HEK293 (cell line): ENCODE results near the gene HEPHL1.

Source experiments
- CTCF ChIA-PET: fragments of 350-600 bp; formaldehyde crosslinking; extraction: SDS; loops from one replicate; lab custom pipeline; 2021; ENCODE audit warnings: antibody characterized with exemption; lab: Yijun Ruan, JAX
- POLR2A ChIA-PET: fragments of 300-600 bp; formaldehyde crosslinking; extraction: SDS; loops from one replicate; lab custom pipeline; 2020; ENCODE audit warnings: antibody characterized with exemption, inconsistent platforms; lab: Yijun Ruan, JAX
- H3K27ac ChIP-seq: fragments of 200-500 bp; sonication (Bioruptor generic); 2 replicates; pipeline ENCODE4 v1.5.1; 2014; ENCODE audit warnings: low read depth, low read length, control low read depth, inconsistent platforms; ENCODE audit errors: extremely low read depth
- H3K36me3 ChIP-seq, 2 experiments: fragments of 200-500 bp in 1 of 2; sonication (Bioruptor generic) in 1 of 2; 1 replicate in 1 of 2; 2 replicates in 1 of 2; pipeline ENCODE4 v1.5.1; 2014 to 2017; ENCODE audit warnings: inconsistent platforms in 2 of 2, low read length in 2 of 2; ENCODE audit not compliant: control insufficient read depth in 2 of 2, insufficient read depth in 1 of 2
- H3K4me1 ChIP-seq: fragments of 200-500 bp; sonication (Bioruptor generic); 2 replicates; pipeline ENCODE4 v1.5.1; 2014; ENCODE audit warnings: mild to moderate bottlenecking, low read length, inconsistent platforms; ENCODE audit not compliant: control insufficient read depth, insufficient read depth
- H3K4me3 ChIP-seq: 2 replicates; pipeline ENCODE4 v1.5.1; 2011; ENCODE audit warnings: low read depth, mild to moderate bottlenecking, control low read depth, low read length, moderate library complexity
- H3K9me3 ChIP-seq: fragments of 200-500 bp; sonication (Bioruptor generic); 2 replicates; pipeline ENCODE4 v1.5.1; 2014; ENCODE audit warnings: low read depth, low read length, inconsistent platforms; ENCODE audit not compliant: control insufficient read depth, insufficient read depth
- SALL2 ChIP-seq: fragments of 450-650 bp; formaldehyde crosslinking; IDR thresholded peaks from 2 replicates; pipeline ENCODE4 v1.5.0; 2017; ENCODE audit warnings: missing biosample characterization, mild to moderate bottlenecking, missing genetic modification characterization, borderline replicate concordance
- ZNF114 ChIP-seq: fragments of 450-650 bp; formaldehyde crosslinking; IDR thresholded peaks from 2 replicates; pipeline ENCODE4 v1.5.0; 2017; ENCODE audit warnings: missing biosample characterization, missing genetic modification characterization
- ZNF155 ChIP-seq: fragments of 450-650 bp; formaldehyde crosslinking; IDR thresholded peaks from 2 replicates; pipeline ENCODE4 v1.5.1; 2016; ENCODE audit warnings: missing biosample characterization, missing genetic modification characterization
- ZNF211 ChIP-seq: fragments of 450-650 bp; formaldehyde crosslinking; IDR thresholded peaks from 2 replicates; pipeline ENCODE4 v1.5.1; 2016; ENCODE audit warnings: low read depth, missing biosample characterization, missing genetic modification characterization
- ZNF266 ChIP-seq: fragments of 450-650 bp; formaldehyde crosslinking; IDR thresholded peaks from 2 replicates; pipeline ENCODE4 v1.5.1; 2016; ENCODE audit warnings: missing biosample characterization, missing genetic modification characterization, low read depth
- ZNF654 ChIP-seq: fragments of 450-650 bp; formaldehyde crosslinking; IDR thresholded peaks from 2 replicates; pipeline ENCODE4 v1.5.1; 2016; ENCODE audit warnings: low read depth, missing biosample characterization, missing genetic modification characterization
- ZSCAN16 ChIP-seq: fragments of 450-650 bp; formaldehyde crosslinking; IDR thresholded peaks from 2 replicates; pipeline ENCODE4 v1.5.1; 2016; ENCODE audit warnings: missing biosample characterization, missing genetic modification characterization
- TF ChIP-seq, protein P1 (sequence below): fragments of 450-650 bp; formaldehyde crosslinking; IDR thresholded peaks from 2 replicates; pipeline ENCODE4 v1.5.1; 2016; ENCODE audit warnings: missing biosample characterization, missing genetic modification characterization
- TF ChIP-seq, protein P2 (sequence below): fragments of 450-650 bp; formaldehyde crosslinking; IDR thresholded peaks from 2 replicates; pipeline ENCODE4 v1.5.1; 2016; ENCODE audit warnings: missing biosample characterization, missing genetic modification characterization

Gene HEPHL1

DNA sequence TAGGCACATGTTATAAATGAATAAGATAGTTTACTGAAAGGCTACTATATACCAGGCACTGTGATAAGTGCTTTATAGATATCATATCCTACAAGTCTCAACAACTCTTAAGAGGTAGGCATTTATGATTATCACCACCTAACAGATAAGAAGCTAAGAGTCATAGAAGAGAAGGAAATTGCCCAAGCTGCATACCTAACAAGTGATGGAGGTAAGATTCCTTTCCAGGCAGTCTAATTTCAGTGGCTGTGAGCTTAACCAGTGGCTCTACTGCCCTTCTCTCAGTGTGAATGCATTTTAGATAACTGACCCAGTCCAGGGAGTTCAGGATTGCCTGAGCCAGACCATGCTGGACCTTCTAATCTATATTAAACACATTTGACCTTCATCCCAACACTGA lies 39.2 kb downstream of the HEPHL1 start:
- H3K36me3 ChIP-seq: no peaks in the 10 kb centered on the region
- no peak overlapping the region for H3K4me3 ChIP-seq
- ChIA-PET POLR2A (no interaction called here), CTCF (interaction anchor here (2.4 kb wide), 1 partner anchor 139 kb away, joined by 7 read pairs; no protein-coding TSS in a partner anchor)
- H3K4me1 ChIP-seq: no peaks in the 10 kb centered on the region
- no peak overlapping the region for H3K27ac ChIP-seq
- no peaks in the 10 kb centered on the region for H3K9me3 ChIP-seq
- TF ChIP-seq ZNF155 (tag by site-specific recombination): no peak
- no peak for TF ChIP-seq ZNF266 (tag by site-specific recombination)

DNA sequence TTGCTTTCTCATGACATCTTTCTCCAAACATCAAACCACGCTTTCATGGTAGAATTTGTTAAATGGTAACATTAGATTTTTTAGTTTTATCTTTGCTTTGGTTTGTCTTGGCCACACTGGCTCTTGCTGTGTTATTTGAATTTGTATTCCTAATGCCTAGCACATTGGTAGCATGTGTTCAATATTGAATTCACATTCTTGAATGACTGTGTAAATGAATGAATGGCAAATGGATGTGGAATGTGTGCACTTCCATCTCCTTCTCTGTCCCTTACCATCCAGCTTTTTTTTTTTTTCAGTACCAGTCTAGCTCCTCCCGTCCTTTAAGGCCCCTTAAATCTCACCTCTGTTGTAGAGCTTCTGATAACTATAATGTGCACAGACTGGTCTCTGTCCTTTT lies 41.2 kb downstream of the HEPHL1 start:
- CTCF ChIA-PET: interaction anchor here (0.6 to 2.4 kb wide), 2 partner anchors 23 to 141 kb away, joined by 4 to 7 read pairs; no protein-coding TSS in a partner anchor
- POLR2A ChIA-PET: no interaction called here

DNA sequence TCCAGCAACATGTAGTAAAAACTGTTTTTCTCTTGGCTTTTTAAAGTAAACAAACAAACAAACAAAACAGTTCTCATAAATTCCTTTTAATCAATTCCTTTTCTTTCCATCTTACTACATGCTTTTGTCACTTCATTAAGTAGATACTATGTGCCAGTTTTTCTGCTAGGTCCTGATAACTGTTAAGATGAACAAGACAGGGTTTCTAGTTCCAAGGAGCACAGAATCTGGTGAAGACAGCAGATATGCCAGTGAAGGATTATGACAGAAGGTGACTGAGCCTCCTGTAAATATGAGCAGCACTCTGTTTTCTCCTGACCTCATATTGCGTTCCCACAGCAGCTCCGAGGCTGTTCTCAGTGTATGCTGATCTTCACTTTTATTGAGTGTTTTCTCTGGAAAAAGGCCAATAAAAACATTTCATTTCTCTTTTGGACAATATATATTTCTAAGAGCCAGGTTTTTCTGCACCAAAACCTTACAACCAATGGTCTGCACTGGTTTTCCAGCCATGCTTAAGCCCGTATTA lies 45.8 kb downstream of the HEPHL1 start:
- POLR2A ChIA-PET: no interaction called here
- Histone ChIP-seq H3K4me3 (no peak overlapping the region), H3K27ac (no peak overlapping the region), H3K9me3 (no peaks in the 10 kb centered on the region), H3K4me1 (0 out of 2 replicates have a peak, but pooled peaks cover 2% of the 10 kb centered on the region), H3K36me3 (no peaks in the 10 kb centered on the region)
- TF ChIP-seq ZSCAN16 (tag by site-specific recombination) (peak; percentile 83), SALL2 (tag by site-specific recombination) (no peak), ZNF211 (tag by site-specific recombination) (no peak)
- CTCF ChIA-PET: no interaction called here

More for the DNA sequence above, 41.2 kb downstream of the HEPHL1 start:
- Histone ChIP-seq H3K4me1 (0 out of 2 replicates have a peak, but pooled peaks cover 2% of the 10 kb centered on the region), H3K27ac (no peak overlapping the region), H3K9me3 (no peaks in the 10 kb centered on the region), H3K4me3 (no peak overlapping the region), H3K36me3 (no peaks in the 10 kb centered on the region)
- TF ChIP-seq, protein P1, sequence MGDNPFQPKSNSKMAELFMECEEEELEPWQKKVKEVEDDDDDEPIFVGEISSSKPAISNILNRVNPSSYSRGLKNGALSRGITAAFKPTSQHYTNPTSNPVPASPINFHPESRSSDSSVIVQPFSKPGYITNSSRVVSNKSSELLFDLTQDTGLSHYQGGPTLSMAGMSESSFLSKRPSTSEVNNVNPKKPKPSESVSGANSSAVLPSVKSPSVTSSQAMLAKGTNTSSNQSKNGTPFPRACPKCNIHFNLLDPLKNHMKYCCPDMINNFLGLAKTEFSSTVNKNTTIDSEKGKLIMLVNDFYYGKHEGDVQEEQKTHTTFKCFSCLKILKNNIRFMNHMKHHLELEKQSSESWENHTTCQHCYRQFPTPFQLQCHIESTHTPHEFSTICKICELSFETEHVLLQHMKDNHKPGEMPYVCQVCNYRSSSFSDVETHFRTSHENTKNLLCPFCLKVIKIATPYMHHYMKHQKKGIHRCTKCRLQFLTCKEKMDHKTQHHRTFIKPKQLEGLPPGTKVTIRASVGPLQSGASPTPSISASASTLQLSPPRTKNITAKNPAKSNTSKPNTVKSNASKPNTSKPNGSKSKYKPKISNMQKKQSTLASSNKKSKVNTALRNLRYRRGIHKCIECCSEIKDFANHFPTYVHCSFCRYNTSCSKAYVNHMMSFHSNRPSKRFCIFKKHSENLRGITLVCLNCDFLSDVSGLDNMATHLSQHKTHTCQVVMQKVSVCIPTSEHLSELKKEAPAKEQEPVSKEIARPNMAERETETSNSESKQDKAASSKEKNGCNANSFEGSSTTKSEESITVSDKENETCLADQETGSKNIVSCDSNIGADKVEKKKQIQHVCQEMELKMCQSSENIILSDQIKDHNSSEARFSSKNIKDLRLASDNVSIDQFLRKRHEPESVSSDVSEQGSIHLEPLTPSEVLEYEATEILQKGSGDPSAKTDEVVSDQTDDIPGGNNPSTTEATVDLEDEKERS: no peak
- TF ChIP-seq ZNF654 (tag by site-specific recombination): no peak
- TF ChIP-seq, all 188 proteins: peak for 0

DNA sequence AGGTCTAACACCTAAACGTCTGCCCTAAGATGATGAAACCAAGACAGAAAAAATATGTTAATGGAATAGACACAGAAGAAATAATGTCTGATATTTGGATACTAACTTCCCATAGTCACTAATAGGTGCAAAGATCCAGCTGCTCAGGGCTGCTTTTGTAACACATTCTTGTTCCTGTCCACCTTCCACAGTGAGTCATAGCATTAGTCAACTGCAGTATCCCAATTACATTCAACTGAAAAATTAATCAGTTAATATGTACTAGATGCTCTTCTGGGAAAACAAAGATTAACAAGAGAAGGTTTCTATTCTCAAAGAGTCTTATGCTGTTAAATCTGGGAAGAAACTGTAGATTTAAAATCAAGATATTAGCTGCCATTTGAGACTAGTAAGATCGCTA lies 47.6 kb downstream of the HEPHL1 start:
- Histone ChIP-seq H3K9me3 (no peaks in the 10 kb centered on the region), H3K4me3 (no peak overlapping the region), H3K4me1 (0 out of 2 replicates have a peak, but pooled peaks cover 2% of the 10 kb centered on the region), H3K36me3 (no peaks in the 10 kb centered on the region), H3K27ac (no peak overlapping the region)
- CTCF ChIA-PET: interaction anchor here (0.7 to 1.0 kb wide), 2 partner anchors 13 to 174 kb away, joined by 4 read pairs; no protein-coding TSS in a partner anchor
- TF ChIP-seq, protein P2, sequence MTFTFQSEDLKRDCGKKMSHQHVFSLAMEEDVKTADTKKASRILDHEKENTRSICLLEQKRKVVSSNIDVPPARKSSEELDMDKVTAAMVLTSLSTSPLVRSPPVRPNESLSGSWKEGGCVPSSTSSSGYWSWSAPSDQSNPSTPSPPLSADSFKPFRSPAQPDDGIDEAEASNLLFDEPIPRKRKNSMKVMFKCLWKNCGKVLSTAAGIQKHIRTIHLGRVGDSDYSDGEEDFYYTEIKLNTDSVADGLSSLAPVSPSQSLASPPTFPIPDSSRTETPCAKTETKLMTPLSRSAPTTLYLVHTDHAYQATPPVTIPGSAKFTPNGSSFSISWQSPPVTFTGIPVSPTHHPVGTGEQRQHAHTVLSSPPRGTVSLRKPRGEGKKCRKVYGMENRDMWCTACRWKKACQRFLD (tag by site-specific recombination): no peak
- TF ChIP-seq ZNF114: no peak
- POLR2A ChIA-PET: no interaction called here
